ENCODE data around the gene CDC25A. TPM values are rescaled to one million over a fixed set of nuclear protein-coding genes. Genes with fewer than 3 reads are reported as not detected.

CDC25A gene
- total RNA-seq, 1 donor from 2014 or later, result 2.6 TPM

GRCh38 chr3:48107227-48107626 lies 81.0 kb downstream of the CDC25A start:
- Mint-ChIP-seq H3K4me1 (ENCODE audit: low read depth) (no peaks in the 10 kb centered on the region), H3K4me3 (ENCODE audit: unreplicated experiment) (no peak overlapping the region), H3K9me3 (ENCODE audit: low read depth) (no peaks in the 10 kb centered on the region), H3K27ac (ENCODE audit: unreplicated experiment) (no peak overlapping the region), H3K36me3 (ENCODE audit: low read depth) (no peaks in the 10 kb centered on the region), H3K27me3 (ENCODE audit: low read depth) (no peaks in the 10 kb centered on the region)
- no peak for DNase-seq (ENCODE audit: low spot score)
- no peak for TF ChIP-seq CTCF (IDR thresholded peaks at IDR 0.05)

Small RNAs within 50 kb of the gene (microRNA-seq; reads per million reads assigned to microRNA genes)
- gene MIR4443 (ENCODE audit: borderline number of aligned reads), result 10.5 reads per million, percentile 23 among the genes with 10 or more reads in this experiment

Other genes starting within 250 kb of the CDC25A start
- gene MAP4, start 172.0 kb downstream of the CDC25A start, total RNA-seq, result 376 to 414 TPM (median 401 TPM) in 3 replicates
- not detected in 3 replicates for gene CAMP, start 35.1 kb upstream of the CDC25A start, total RNA-seq
- gene ZNF589, start 52.7 kb upstream of the CDC25A start, total RNA-seq, result 7.7 to 9.4 TPM (median 8.0 TPM) in 3 replicates
- gene NME6, start 113.0 kb upstream of the CDC25A start, total RNA-seq, result 16.2 to 26.0 TPM (median 19.0 TPM) in 3 replicates
- gene SPINK8, start 145.2 kb upstream of the CDC25A start, total RNA-seq, result not detected in 3 replicates
- gene FBXW12, start 183.8 kb upstream of the CDC25A start, total RNA-seq, result not detected in 3 replicates
- 63.2 to 115 TPM (median 108 TPM) in 3 replicates for gene PLXNB1, start 241.7 kb upstream of the CDC25A start, total RNA-seq